ENCODE measurements around the gene C2orf76. TPM values are rescaled to one million over a fixed set of nuclear protein-coding genes. Genes with fewer than 3 reads are reported as not detected.

C2orf76 gene
- total RNA-seq, 4 donors from 2014 or later: 8.7 to 14.6 (median 11.2) TPM

DNA sequence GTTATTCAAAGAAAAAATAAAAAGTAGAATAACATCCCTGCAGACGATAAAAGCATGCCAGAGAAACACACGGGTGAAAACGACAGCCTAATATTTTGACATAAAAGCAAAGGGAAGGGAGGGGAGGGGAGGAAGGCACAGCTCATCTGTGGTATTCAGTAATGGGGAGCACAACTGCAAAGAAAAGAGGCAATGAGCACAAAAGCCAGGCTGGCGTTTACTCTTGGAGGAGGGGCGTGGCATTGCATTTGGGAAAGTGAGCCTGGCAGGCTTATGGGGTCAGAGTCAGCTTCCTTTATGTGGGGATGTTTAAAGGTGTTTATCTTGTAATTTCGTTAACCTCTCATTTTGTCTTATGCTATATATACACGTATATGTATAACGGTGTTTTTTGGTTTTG, 89.8 kb downstream of the C2orf76 start:
- 70% methylated on average over 8 of the region's 8 CpGs for WGBS
- intact Hi-C loops (cut with DNase I): no loop called here
- Histone ChIP-seq H3K4me3 (no peak overlapping the region), H3K9me3 (no peaks in the 10 kb centered on the region), H3K27ac (replicated peaks in 1 of 4) (no peak overlapping the region), H3K36me3 (no peaks in the 10 kb centered on the region), H3K27me3 (no peaks in the 10 kb centered on the region), H3K4me1 (no peaks in the 10 kb centered on the region)
- TF ChIP-seq, protein P1, sequence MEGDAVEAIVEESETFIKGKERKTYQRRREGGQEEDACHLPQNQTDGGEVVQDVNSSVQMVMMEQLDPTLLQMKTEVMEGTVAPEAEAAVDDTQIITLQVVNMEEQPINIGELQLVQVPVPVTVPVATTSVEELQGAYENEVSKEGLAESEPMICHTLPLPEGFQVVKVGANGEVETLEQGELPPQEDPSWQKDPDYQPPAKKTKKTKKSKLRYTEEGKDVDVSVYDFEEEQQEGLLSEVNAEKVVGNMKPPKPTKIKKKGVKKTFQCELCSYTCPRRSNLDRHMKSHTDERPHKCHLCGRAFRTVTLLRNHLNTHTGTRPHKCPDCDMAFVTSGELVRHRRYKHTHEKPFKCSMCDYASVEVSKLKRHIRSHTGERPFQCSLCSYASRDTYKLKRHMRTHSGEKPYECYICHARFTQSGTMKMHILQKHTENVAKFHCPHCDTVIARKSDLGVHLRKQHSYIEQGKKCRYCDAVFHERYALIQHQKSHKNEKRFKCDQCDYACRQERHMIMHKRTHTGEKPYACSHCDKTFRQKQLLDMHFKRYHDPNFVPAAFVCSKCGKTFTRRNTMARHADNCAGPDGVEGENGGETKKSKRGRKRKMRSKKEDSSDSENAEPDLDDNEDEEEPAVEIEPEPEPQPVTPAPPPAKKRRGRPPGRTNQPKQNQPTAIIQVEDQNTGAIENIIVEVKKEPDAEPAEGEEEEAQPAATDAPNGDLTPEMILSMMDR (IDR thresholded peaks at IDR 0.05): no peak
- TF ChIP-seq POLR2A (IDR thresholded peaks at IDR 0.05; ENCODE audit: low read depth) (no peak), POLR2AphosphoS5 (IDR thresholded peaks at IDR 0.05) (no peak)
- DNase-seq (ENCODE audit: extremely low spot score): no peak

GRCh38 chr2:119267604-119268003, 99.0 kb downstream of the C2orf76 start:
- no peak overlapping the region for H3K27ac ChIP-seq (replicated peaks in 1 of 4)
- H3K9me3 ChIP-seq: peaks cover 0 to 6% (median 2%) of the 10 kb centered on the region in 4 donors
- intact Hi-C loops (cut with DNase I): no loop called here
- no peak for DNase-seq (ENCODE audit: extremely low spot score)
- TF ChIP-seq EP300 (IDR thresholded peaks at IDR 0.05): no peak
- no peak for TF ChIP-seq POLR2AphosphoS5 (IDR thresholded peaks at IDR 0.05)
- TF ChIP-seq, protein P1 (IDR thresholded peaks at IDR 0.05): no peak
- no peak for TF ChIP-seq POLR2A (IDR thresholded peaks at IDR 0.05; ENCODE audit: low read depth)
- peaks cover 0 to 12% (median 2%) of the 10 kb centered on the region in 4 donors for H3K36me3 ChIP-seq
- no peaks in the 10 kb centered on the region for H3K4me1 ChIP-seq
- H3K4me3 ChIP-seq: no peak overlapping the region
- no peaks in the 10 kb centered on the region for H3K27me3 ChIP-seq

DNA sequence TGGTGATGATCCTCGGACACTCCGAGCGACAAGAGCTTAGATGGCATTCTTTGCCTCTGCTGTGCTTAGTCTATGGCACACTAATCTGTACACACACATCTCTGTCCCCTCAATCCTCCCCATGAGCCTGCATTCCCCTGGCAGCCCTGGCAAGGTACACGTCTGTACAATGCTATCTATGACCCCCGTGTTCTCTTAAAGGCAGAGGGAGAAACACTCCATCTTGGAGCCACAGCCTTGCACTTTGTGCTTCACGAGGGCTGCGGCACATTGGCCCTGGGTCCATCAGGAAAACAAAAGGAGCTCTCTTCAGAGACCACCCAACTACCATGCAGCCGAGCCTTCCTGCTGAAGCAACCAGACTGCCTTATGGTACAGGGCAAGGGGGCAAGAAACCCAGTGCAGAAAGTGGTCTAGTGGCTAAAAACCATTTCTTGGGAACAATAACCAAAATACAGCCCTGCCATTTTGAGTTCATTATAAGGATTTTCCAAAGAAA, 100.5 kb downstream of the C2orf76 start:
- WGBS: 98% methylated on average over 8 of the region's 8 CpGs
- Histone ChIP-seq H3K27ac (replicated peaks in 1 of 4) (no peak overlapping the region), H3K4me1 (peaks cover 0 to 1% (median 0%) of the 10 kb centered on the region in 4 donors), H3K4me3 (no peak overlapping the region), H3K9me3 (peaks cover 0 to 6% (median 2%) of the 10 kb centered on the region in 4 donors), H3K27me3 (no peaks in the 10 kb centered on the region), H3K36me3 (peaks cover 0 to 12% (median 2%) of the 10 kb centered on the region in 4 donors)
- no peak for TF ChIP-seq EP300 (IDR thresholded peaks at IDR 0.05)
- intact Hi-C loops (cut with DNase I): no loop called here
- DNase-seq (ENCODE audit: extremely low spot score): no peak

DNA sequence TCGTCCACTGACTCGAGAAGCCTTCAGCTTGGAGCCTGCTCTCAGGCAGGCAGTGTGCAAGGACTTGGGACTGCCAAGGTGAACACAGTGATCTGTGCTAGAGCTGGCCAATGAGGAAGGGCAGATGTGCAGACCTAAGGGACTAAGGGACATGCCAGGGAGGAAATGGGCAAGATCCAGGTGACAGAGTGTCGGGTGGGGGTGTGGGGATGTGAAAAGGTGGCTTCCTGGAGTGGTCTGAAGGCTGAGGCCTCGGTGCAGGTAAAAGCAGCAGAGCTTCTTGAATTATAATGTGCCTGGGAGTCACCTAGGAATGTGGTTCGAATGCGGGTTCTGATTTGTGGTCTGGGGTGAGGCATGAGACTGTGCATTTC, 101.0 kb downstream of the C2orf76 start:
- intact Hi-C loops (cut with DNase I): no loop called here
- H3K4me3 ChIP-seq: no peak overlapping the region
- H3K9me3 ChIP-seq: peaks cover 0 to 5% (median 2%) of the 10 kb centered on the region in 4 donors
- no peak for DNase-seq (ENCODE audit: extremely low spot score)
- H3K36me3 ChIP-seq: peaks cover 0 to 12% (median 2%) of the 10 kb centered on the region in 4 donors
- WGBS: 97% methylated on average over 5 of the region's 6 CpGs
- no peaks in the 10 kb centered on the region for H3K27me3 ChIP-seq
- no peak overlapping the region for H3K27ac ChIP-seq (replicated peaks in 1 of 4)
- H3K4me1 ChIP-seq: peaks cover 0 to 6% (median 0%) of the 10 kb centered on the region in 4 donors
- TF ChIP-seq EP300 (IDR thresholded peaks at IDR 0.05) (no peak), POLR2A (IDR thresholded peaks at IDR 0.05; ENCODE audit: low read depth) (no peak), POLR2AphosphoS5 (IDR thresholded peaks at IDR 0.05) (no peak)
- TF ChIP-seq, protein P1 (IDR thresholded peaks at IDR 0.05): no peak

DNA sequence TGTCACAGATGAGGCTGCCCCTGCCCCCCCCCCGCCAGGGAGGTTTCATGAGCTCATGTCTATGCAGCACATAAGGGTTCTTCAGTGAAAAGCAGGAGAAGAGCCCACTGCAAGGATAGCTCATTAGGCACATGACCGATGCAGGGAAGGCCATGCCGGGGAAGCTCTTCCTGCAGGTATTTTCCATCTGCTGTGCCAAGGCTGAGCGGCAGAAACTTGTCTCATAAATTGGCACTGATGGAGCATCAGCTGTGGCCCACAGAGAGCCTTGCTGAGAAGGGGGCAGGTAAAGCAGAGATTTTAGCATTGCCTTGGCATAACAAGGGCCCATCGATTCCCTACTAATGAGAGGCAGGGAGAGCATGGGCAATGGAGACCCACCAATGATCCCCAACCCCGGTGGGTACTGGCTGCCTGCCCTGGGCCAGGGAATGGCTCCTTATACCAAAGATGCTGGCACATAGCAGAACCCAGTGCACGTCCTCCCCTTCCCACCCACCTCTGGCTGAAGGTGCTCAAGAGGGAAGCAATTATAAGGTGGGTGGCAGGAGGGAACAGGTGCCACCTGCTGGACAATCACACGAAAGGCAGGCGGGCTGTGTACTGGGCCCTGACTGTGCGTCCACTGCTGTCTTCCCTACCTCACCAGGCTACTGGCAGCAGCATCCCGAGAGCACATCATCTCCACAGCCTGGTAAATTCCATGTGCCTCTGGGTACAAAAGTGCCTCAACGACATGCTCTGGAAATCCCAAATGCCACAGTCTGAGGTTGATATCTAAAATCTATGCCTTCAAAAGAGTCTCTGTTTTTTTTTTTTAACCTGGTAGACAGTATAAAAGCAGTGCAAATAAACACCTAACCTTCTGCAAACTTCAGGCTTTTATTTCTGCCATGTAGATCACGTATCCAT, 101.6 kb downstream of the C2orf76 start:
- no peak for TF ChIP-seq POLR2A (IDR thresholded peaks at IDR 0.05; ENCODE audit: low read depth)
- TF ChIP-seq, protein P1 (IDR thresholded peaks at IDR 0.05): peak; percentile 53 to 70 (median 53)
- Histone ChIP-seq H3K27me3 (no peaks in the 10 kb centered on the region), H3K36me3 (peaks cover 0 to 12% (median 2%) of the 10 kb centered on the region in 4 donors), H3K27ac (replicated peaks in 1 of 4) (no peak overlapping the region), H3K4me3 (no peak overlapping the region), H3K4me1 (peaks cover 0 to 6% (median 0%) of the 10 kb centered on the region in 4 donors), H3K9me3 (no peaks in the 10 kb centered on the region)
- no peak for DNase-seq (ENCODE audit: extremely low spot score)
- intact Hi-C loops (cut with DNase I): no loop called here
- 71% methylated on average over 8 of the region's 13 CpGs for WGBS

Measured in esophagus muscularis mucosa (tissue), 4 donors.